ENCODE results near the gene NTN1.
"Not testable (repeated sequence)": the region's sequence is repeated elsewhere in the genome, so short reads cannot be mapped to it uniquely, and the experiment has no call there.

The NTN1 gene

DNA sequence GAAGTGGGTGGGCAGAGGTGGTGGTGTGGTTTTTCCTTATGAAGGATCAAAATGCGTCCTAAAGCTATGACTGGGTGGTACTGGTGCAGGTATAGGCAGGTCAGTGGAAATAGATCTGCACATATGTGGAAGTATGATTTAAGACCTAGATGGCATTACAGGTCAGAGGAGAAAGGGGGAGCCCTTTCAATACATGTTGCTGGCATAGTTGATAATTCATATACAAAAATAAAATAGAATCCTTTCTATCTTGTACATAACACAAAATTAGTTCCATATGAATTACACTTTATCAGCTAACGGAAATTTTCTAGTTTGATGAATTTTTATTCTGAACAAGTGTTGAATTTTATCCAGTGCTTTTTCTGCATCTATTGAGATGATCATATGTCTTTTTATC is 35.0 kb upstream of the NTN1 start:
- H3K4me3 ChIP-seq (ENCODE audit: low read depth, low read length), result no peak overlapping the region
- TF ChIP-seq, protein P1, sequence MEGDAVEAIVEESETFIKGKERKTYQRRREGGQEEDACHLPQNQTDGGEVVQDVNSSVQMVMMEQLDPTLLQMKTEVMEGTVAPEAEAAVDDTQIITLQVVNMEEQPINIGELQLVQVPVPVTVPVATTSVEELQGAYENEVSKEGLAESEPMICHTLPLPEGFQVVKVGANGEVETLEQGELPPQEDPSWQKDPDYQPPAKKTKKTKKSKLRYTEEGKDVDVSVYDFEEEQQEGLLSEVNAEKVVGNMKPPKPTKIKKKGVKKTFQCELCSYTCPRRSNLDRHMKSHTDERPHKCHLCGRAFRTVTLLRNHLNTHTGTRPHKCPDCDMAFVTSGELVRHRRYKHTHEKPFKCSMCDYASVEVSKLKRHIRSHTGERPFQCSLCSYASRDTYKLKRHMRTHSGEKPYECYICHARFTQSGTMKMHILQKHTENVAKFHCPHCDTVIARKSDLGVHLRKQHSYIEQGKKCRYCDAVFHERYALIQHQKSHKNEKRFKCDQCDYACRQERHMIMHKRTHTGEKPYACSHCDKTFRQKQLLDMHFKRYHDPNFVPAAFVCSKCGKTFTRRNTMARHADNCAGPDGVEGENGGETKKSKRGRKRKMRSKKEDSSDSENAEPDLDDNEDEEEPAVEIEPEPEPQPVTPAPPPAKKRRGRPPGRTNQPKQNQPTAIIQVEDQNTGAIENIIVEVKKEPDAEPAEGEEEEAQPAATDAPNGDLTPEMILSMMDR (IDR thresholded peaks at IDR 0.05; ENCODE audit: borderline replicate concordance, insufficient read depth, low read depth, low read length), result 0 out of 2 replicates have a peak, but pooled peaks have one; percentile 23

DNA sequence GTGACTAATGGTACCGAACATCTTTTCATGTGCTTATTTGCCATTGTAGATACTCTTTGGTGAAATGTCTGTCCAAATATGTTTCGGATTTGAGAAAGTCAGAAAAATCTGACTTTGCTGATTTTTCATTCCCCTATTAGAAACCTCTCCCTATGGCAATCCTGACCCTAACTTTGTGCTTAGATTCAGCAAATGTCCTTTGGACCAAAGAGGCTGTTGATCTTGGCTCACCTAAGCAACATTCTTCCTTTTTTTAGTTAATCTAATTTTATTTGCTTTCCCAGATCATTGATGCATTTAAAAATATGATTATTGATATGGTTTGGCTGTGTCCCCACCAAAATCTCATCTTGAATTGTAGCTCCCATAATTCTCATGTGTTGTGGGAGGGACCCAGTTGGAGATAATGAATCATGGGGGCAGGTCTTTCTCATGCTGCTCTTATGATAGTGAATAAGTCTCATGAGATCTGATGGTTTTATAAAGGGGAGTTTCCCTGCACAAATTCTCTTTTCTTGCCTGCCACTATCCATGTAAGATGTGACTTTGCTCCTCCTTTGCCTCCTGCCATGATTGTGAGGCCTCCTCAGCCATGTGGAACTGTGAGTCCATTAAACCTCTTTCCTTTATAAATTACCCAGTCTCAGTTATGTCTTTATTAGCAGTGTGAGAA is 32.9 kb upstream of the NTN1 start:
- not testable (repeated sequence) for H3K4me3 ChIP-seq (ENCODE audit: low read depth, low read length)

DNA sequence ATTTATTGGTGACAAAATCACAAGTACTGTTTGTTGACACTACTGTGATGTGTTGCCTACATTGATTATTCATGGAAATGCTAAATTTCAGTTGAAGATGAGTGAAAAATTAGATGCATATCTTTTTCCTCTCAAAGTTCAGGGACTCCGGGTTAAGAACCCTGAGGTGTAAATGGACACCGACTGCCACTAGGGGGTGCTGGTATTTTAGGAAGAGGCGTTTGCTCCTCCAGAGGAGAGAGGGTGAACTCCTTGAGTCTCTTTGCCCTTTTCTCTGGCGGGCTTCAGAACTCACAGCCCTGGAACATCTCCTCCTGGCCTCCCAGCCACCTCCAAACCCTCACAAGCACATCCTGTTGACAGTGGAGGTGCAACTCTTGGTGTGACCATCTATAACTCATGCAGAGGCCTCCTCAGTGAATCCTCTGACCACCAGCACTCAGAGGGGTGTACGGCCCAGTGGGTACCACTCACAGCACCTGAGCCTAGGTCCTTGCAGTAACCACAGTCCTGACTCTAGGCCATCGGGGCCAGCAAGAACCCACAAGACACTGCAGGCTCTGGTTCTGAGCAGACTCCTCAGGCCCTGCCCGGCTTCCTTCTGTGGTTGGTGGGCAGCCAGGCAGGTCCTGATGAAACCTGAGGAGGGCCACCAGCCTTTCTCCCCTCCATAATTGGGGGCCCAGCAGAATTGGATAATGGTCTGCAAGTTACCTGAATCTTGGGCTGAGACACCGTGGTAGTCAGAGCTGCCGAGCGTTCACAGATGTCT is 29.6 kb upstream of the NTN1 start:
- H3K4me3 ChIP-seq (ENCODE audit: low read depth, low read length), result no peak overlapping the region
- TF ChIP-seq, protein P1 (IDR thresholded peaks at IDR 0.05; ENCODE audit: borderline replicate concordance, insufficient read depth, low read depth, low read length), result peak; percentile 70

DNA sequence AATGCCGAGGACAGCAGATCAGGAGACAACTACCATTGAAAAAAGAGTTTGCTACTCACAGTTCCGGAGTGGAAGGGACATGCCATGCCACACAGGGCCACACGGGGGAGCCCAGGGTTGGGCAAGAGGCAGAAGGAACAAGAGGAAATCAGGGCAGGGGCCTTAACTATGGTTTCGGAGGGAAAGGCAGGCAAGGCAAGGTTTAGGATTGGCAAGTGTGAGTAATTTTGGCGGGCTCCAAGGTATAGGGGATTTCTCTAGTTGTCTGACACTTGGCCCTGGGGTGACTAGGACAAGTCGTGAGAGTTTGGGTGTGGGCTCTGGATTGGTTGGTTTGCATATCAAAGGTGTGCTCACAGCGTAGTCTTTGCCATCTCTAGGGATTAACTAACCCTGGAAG is 27.0 kb upstream of the NTN1 start:
- TF ChIP-seq, protein P1 (IDR thresholded peaks at IDR 0.05; ENCODE audit: borderline replicate concordance, insufficient read depth, low read depth, low read length), result peak; percentile 82
- H3K4me3 ChIP-seq (ENCODE audit: low read depth, low read length), result no peak overlapping the region

DNA sequence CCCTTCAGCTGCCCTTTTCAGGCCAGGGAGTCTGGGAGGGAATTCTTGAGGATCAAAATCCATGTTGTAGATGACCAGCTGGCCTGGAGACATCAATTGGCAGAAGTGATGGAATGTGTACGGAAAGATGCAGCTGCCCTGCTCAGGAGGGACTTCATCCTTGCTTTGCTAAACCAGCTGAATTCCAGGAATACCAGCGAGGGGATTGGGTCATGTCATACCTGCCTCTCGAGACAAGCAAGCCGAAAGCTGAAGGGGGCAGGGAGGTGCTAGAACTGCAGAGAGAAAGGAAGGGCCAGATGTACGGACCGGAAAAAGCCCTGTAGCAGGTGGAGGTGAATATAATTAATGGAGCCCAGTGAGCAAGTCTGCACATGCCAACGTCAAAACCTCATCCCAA is 25.6 kb upstream of the NTN1 start:
- H3K4me3 ChIP-seq (ENCODE audit: low read depth, low read length), result no peak overlapping the region
- TF ChIP-seq, protein P1 (IDR thresholded peaks at IDR 0.05; ENCODE audit: borderline replicate concordance, insufficient read depth, low read depth, low read length), result no peak

DNA sequence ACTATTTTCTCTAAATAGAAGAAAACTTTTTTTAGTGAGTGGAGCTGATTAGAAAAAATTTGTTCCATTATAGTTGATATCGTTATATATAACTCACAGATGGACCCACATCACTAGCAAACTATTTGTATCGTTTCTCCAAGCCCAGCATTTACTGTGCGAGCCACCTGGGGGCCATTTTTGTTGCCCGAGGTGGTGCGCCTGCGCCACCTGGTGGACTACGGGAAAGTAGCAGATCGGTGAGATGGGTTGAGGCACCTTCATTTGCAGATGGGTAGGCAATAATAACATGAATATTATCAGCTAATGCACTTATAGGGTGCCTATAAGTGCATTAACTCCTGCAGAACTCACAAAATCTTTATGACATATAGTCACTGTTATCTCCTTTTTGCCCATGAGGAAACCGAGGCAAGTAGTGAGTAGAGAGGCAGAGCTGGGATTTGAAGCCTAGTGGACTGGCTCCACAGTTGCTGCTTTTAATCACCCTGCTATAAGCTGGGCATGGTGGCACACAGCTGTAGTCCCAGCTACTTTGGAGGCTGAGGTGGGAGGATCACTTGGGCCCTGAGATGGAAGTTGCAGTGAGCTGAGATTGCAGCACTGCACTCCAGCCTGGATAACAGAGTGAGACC is 23.2 kb upstream of the NTN1 start:
- no peak overlapping the region for H3K4me3 ChIP-seq (ENCODE audit: low read depth, low read length)
- TF ChIP-seq, protein P1 (IDR thresholded peaks at IDR 0.05; ENCODE audit: borderline replicate concordance, insufficient read depth, low read depth, low read length), result peak; percentile 90

DNA sequence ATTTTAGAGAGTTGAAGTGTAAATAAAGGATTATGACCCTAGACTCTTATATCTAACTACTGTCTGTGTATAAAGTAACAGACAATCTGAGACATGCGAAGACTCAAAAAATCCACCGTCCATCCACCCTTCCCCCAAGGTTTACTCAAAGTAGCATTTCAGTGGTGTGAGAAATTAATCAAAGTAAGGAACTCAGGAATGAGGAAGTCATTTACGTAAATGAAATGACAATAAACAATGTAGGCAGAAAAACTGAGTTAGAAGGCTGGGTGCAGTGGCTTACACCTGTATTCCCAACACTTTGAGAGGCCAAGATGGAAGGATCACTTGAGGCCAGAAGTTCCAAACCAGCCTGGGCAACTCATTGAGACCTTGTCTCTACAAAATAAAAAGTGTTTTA is 19.8 kb upstream of the NTN1 start:
- TF ChIP-seq, protein P1 (IDR thresholded peaks at IDR 0.05; ENCODE audit: borderline replicate concordance, insufficient read depth, low read depth, low read length), result no peak
- H3K4me3 ChIP-seq (ENCODE audit: low read depth, low read length), result no peak overlapping the region

All from GM12875 (cell line).